Measurements from ENCODE around the gene ASCL5. TPM values are rescaled to one million over a fixed set of nuclear protein-coding genes. Genes with fewer than 3 reads are reported as not detected.

ASCL5 gene
- polyA plus RNA-seq, 1 donor (not counting 4 experiments of a cell fraction or from before 2014, with no cell fraction given) = not detected

DNA sequence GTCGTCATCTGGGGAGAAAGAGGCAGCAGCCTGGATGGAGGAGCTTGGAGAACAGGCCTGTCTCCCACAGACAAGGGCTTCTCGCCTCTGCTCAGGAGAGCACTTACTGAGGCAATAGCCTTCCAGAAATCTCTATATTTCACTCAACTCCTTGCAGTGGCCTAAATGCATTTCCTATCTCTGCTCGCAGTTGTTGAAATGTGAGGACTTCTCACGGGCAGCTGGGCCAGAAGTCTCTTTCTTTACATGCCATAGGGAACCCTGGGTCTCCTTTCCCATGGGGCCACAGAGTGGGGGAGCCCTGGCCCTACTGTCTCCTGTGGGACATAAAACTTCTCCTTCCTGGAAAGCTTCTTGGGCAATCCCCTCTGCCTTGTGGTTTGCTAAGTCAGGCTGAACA, 60.0 kb downstream of the ASCL5 start:
- no peak for TF ChIP-seq EZH2 (IDR thresholded peaks at IDR 0.05; ENCODE audit: low read length)
- TF ChIP-seq, protein P1, sequence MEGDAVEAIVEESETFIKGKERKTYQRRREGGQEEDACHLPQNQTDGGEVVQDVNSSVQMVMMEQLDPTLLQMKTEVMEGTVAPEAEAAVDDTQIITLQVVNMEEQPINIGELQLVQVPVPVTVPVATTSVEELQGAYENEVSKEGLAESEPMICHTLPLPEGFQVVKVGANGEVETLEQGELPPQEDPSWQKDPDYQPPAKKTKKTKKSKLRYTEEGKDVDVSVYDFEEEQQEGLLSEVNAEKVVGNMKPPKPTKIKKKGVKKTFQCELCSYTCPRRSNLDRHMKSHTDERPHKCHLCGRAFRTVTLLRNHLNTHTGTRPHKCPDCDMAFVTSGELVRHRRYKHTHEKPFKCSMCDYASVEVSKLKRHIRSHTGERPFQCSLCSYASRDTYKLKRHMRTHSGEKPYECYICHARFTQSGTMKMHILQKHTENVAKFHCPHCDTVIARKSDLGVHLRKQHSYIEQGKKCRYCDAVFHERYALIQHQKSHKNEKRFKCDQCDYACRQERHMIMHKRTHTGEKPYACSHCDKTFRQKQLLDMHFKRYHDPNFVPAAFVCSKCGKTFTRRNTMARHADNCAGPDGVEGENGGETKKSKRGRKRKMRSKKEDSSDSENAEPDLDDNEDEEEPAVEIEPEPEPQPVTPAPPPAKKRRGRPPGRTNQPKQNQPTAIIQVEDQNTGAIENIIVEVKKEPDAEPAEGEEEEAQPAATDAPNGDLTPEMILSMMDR (optimal IDR thresholded peaks at IDR 0.05 in 1 of 3, IDR thresholded peaks at IDR 0.05 in 1 of 3, conservative IDR thresholded peaks at IDR 0.05 in 1 of 3; ENCODE audit: extremely low read depth in 1 of 3, insufficient read depth in 2 of 3, low read length in 3 of 3) = no peak
- Histone ChIP-seq H3K4me1 (ENCODE audit: control insufficient read depth, extremely low read depth, insufficient read depth, low read length) (no peaks in the 10 kb centered on the region), H3K9me1 (ENCODE audit: control insufficient read depth, extremely low read depth, insufficient read depth, low read length) (no peaks in the 10 kb centered on the region), H4K20me1 (ENCODE audit: control insufficient read depth, extremely low read depth, insufficient read depth, low read length) (no peaks in the 10 kb centered on the region), H3K9ac (ENCODE audit: control insufficient read depth, extremely low read depth, insufficient read depth, low read length) (no peak overlapping the region), H3K27me3 (ENCODE audit: control insufficient read depth, extremely low read depth, insufficient read depth, low read length) (peaks cover 5% of the 10 kb centered on the region), H3K79me2 (ENCODE audit: control insufficient read depth, insufficient read depth, low read length) (no peaks in the 10 kb centered on the region), H3K36me3 (ENCODE audit: control insufficient read depth in 2 of 2, extremely low read depth in 1 of 2, insufficient read depth in 2 of 2, low read length in 2 of 2) (no peaks in the 10 kb centered on the region), H3K4me3 (ENCODE audit: control insufficient read depth in 2 of 3, extremely low read depth in 1 of 3, insufficient read depth in 2 of 3, low read depth in 1 of 3, low read length in 3 of 3) (no peak overlapping the region), H3K4me2 (ENCODE audit: control insufficient read depth, extremely low read depth, insufficient read depth, low read depth, low read length) (no peak overlapping the region), H2AFZ (ENCODE audit: control insufficient read depth, low read length) (no peak overlapping the region), H3K27ac (ENCODE audit: control insufficient read depth, insufficient read depth, low read length) (no peak overlapping the region), H3K9me3 (ENCODE audit: control insufficient read depth, low read depth, low read length) (no peaks in the 10 kb centered on the region)
- no peak for DNase-seq (ENCODE audit: low read depth, low spot score)
- dilution Hi-C loops (cut with MboI; ENCODE audit: extremely low pct_ligation_motif_present, low sequenced_read_pairs) = no loop called here
- no peak for FAIRE-seq

GRCh38 chr1:201065686-201066085, 61.3 kb downstream of the ASCL5 start:
- H3K4me3 ChIP-seq (ENCODE audit: control insufficient read depth in 2 of 3, extremely low read depth in 1 of 3, insufficient read depth in 2 of 3, low read depth in 1 of 3, low read length in 3 of 3) = no peak overlapping the region
- H3K9ac ChIP-seq (ENCODE audit: control insufficient read depth, extremely low read depth, insufficient read depth, low read length) = no peak overlapping the region
- H3K9me3 ChIP-seq (ENCODE audit: control insufficient read depth, low read depth, low read length) = no peaks in the 10 kb centered on the region
- no peak for FAIRE-seq
- H3K9me1 ChIP-seq (ENCODE audit: control insufficient read depth, extremely low read depth, insufficient read depth, low read length) = no peaks in the 10 kb centered on the region
- H3K27me3 ChIP-seq (ENCODE audit: control insufficient read depth, extremely low read depth, insufficient read depth, low read length) = no peaks in the 10 kb centered on the region
- no peaks in the 10 kb centered on the region for H3K4me1 ChIP-seq (ENCODE audit: control insufficient read depth, extremely low read depth, insufficient read depth, low read length)
- dilution Hi-C loops (cut with MboI; ENCODE audit: extremely low pct_ligation_motif_present, low sequenced_read_pairs) = no loop called here
- no peak overlapping the region for H3K4me2 ChIP-seq (ENCODE audit: control insufficient read depth, extremely low read depth, insufficient read depth, low read depth, low read length)
- TF ChIP-seq, protein P1 (optimal IDR thresholded peaks at IDR 0.05 in 1 of 3, IDR thresholded peaks at IDR 0.05 in 1 of 3, conservative IDR thresholded peaks at IDR 0.05 in 1 of 3; ENCODE audit: extremely low read depth in 1 of 3, insufficient read depth in 2 of 3, low read length in 3 of 3) = no peak
- no peak for TF ChIP-seq EZH2 (IDR thresholded peaks at IDR 0.05; ENCODE audit: low read length)
- no peak for DNase-seq (ENCODE audit: low read depth, low spot score)
- no peak overlapping the region for H2AFZ ChIP-seq (ENCODE audit: control insufficient read depth, low read length)
- no peak overlapping the region for H3K27ac ChIP-seq (ENCODE audit: control insufficient read depth, insufficient read depth, low read length)
- H3K36me3 ChIP-seq (ENCODE audit: control insufficient read depth in 2 of 2, extremely low read depth in 1 of 2, insufficient read depth in 2 of 2, low read length in 2 of 2) = no peaks in the 10 kb centered on the region
- H3K79me2 ChIP-seq (ENCODE audit: control insufficient read depth, insufficient read depth, low read length) = no peaks in the 10 kb centered on the region
- no peaks in the 10 kb centered on the region for H4K20me1 ChIP-seq (ENCODE audit: control insufficient read depth, extremely low read depth, insufficient read depth, low read length)
